Mesenchymal stem cell (in vitro differentiated cells and primary cell): ENCODE data around the gene XIRP2.

Experiments
- DNase-seq: peaks from one replicate; pipeline ENCODE4 v3.0.0-alpha.2; 2013
- H2AFZ ChIP-seq: one replicate; pipeline ENCODE4 v1.6.1; 2013; ENCODE audit warnings: low read depth, mild to moderate bottlenecking, control low read depth, inconsistent platforms, low read length, moderate library complexity
- H2AK5ac ChIP-seq: 2 replicates; pipeline ENCODE4 v1.6.1; 2013; ENCODE audit warnings: low read length, moderate library complexity, mild to moderate bottlenecking, inconsistent platforms; ENCODE audit not compliant: severe bottlenecking
- H2BK120ac ChIP-seq: one replicate; pipeline ENCODE4 v1.6.1; 2013; ENCODE audit warnings: low read depth, mild to moderate bottlenecking, inconsistent platforms, low read length, moderate library complexity
- H2BK12ac ChIP-seq, 2 experiments: one replicate each; pipeline ENCODE4 v1.6.1; 2013; ENCODE audit warnings: inconsistent platforms in 2 of 2, low read length in 2 of 2, mild to moderate bottlenecking in 2 of 2, moderate library complexity in 2 of 2, control low read depth in 1 of 2
- H2BK15ac ChIP-seq: one replicate; pipeline ENCODE4 v1.6.1; 2013; ENCODE audit warnings: mild to moderate bottlenecking, low read depth, inconsistent platforms; ENCODE audit not compliant: poor library complexity, severe bottlenecking
- H2BK5ac ChIP-seq: 2 replicates; pipeline ENCODE4 v1.6.1; 2013; ENCODE audit warnings: low read depth, mild to moderate bottlenecking, low read length, control low read depth, inconsistent platforms; ENCODE audit not compliant: poor library complexity, severe bottlenecking
- H3K14ac ChIP-seq, 2 experiments: one replicate each; pipeline ENCODE4 v1.6.1; 2013; ENCODE audit warnings: inconsistent platforms in 2 of 2, low read length in 2 of 2, control low read depth in 1 of 2, mild to moderate bottlenecking in 1 of 2, moderate library complexity in 1 of 2
- H3K18ac ChIP-seq, 2 experiments: one replicate each; pipeline ENCODE4 v1.6.1; 2013; ENCODE audit warnings: inconsistent platforms in 2 of 2, low read length in 2 of 2, control low read depth in 1 of 2, low read depth in 1 of 2, mild to moderate bottlenecking in 1 of 2
- H3K23ac ChIP-seq, 2 experiments: one replicate each; pipeline ENCODE4 v1.6.1; 2013; ENCODE audit warnings: inconsistent platforms in 2 of 2, low read length in 2 of 2, mild to moderate bottlenecking in 2 of 2, moderate library complexity in 2 of 2, control low read depth in 1 of 2
- H3K27ac ChIP-seq: 2 replicates; pipeline ENCODE4 v1.5.1; 2013; ENCODE audit warnings: mild to moderate bottlenecking, moderate library complexity, low read length, control low read depth, inconsistent platforms; ENCODE audit not compliant: poor library complexity, severe bottlenecking
- H3K27me3 ChIP-seq, 2 experiments: 2 replicates each; pipeline versions ENCODE4 v1.6.1 to v1.7.0; 2013; ENCODE audit warnings: low read length in 2 of 2, mild to moderate bottlenecking in 2 of 2, moderate library complexity in 2 of 2, control low read depth in 1 of 2, inconsistent platforms in 1 of 2; ENCODE audit not compliant: control insufficient read depth in 1 of 2, insufficient read depth in 1 of 2
- H3K36me3 ChIP-seq, 2 experiments: 2 replicates each; pipeline versions ENCODE4 v1.6.1 to v1.7.0; 2013; ENCODE audit warnings: low read length in 2 of 2, control low read depth in 1 of 2, inconsistent platforms in 1 of 2, low read depth in 1 of 2, mild to moderate bottlenecking in 1 of 2; ENCODE audit not compliant: insufficient read depth in 2 of 2, control insufficient read depth in 1 of 2
- H3K4ac ChIP-seq, 2 experiments: one replicate each; pipeline ENCODE4 v1.6.1; 2013; ENCODE audit warnings: inconsistent platforms in 2 of 2, low read length in 2 of 2, mild to moderate bottlenecking in 2 of 2, moderate library complexity in 2 of 2, control low read depth in 1 of 2, low read depth in 1 of 2
- H3K4me1 ChIP-seq: 2 replicates; pipeline ENCODE4 v1.6.1; 2013; ENCODE audit warnings: low read depth, low read length, control low read depth; ENCODE audit not compliant: control insufficient read depth, insufficient read depth
- H3K4me2 ChIP-seq: 2 replicates; pipeline ENCODE4 v1.6.1; 2013; ENCODE audit warnings: low read length, mild to moderate bottlenecking, inconsistent platforms; ENCODE audit not compliant: poor library complexity, severe bottlenecking
- H3K4me3 ChIP-seq, 2 experiments: 2 replicates each; pipeline versions ENCODE4 v1.5.1 to v1.7.0; 2013; ENCODE audit warnings: low read length in 2 of 2, mild to moderate bottlenecking in 2 of 2, control low read depth in 1 of 2, low read depth in 1 of 2; ENCODE audit not compliant: insufficient read depth in 1 of 2
- H3K79me1 ChIP-seq: replicated peaks from 2 replicates; pipeline ENCODE4 v1.6.1; 2013; ENCODE audit warnings: mild to moderate bottlenecking, control low read depth, low read length, inconsistent platforms; ENCODE audit not compliant: poor library complexity, severe bottlenecking
- H3K9ac ChIP-seq: 2 replicates; pipeline ENCODE4 v1.7.0; 2013; ENCODE audit warnings: mild to moderate bottlenecking, low read length, moderate library complexity
- H3K9me3 ChIP-seq: 2 replicates; pipeline ENCODE4 v1.7.0; 2013; ENCODE audit warnings: mild to moderate bottlenecking, low read length; ENCODE audit not compliant: control insufficient read depth
- H4K8ac ChIP-seq: one replicate; pipeline ENCODE4 v1.6.1; 2013; ENCODE audit warnings: inconsistent platforms, mild to moderate bottlenecking, low read length, moderate library complexity
- H4K91ac ChIP-seq: one replicate; pipeline ENCODE4 v1.6.1; 2013; ENCODE audit warnings: mild to moderate bottlenecking, low read length, inconsistent platforms
- WGBS: methylation state at CpG from one replicate; pipeline ENCODE4 v1.1.7; 2013; ENCODE audit warnings: mixed read lengths; 5-methylcytosine and 5-hydroxymethylcytosine counted together

Gene XIRP2

DNA sequence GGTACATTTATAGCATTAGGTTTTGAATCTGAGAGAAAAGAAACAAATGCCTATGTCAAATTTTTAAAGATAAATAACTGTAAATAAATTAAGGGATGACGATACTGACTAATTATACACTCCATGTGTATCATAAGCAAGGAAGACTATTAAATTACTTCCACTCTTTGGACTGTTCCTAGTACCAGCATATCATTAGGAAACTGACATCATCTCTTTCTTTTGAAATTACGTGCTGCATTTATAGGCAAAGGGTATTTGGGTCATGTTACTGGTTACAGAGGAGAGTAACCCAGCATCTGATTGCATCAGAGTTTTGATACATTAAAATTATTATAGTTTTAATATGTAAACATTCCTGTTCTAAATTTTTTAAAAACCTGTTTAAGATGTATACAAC lies 309.7 kb downstream of the XIRP2 start:
- Histone ChIP-seq H3K4me1 (peaks cover 1% of the 10 kb centered on the region), H3K4me2 (no peak overlapping the region), H3K27me3 (no peaks in the 10 kb centered on the region), H3K36me3 (no peaks in the 10 kb centered on the region), H4K8ac (no peak overlapping the region), H2AFZ (no peak overlapping the region), H3K14ac (no peak overlapping the region), H2BK15ac (no peak overlapping the region), H3K9ac (no peak overlapping the region), H2BK12ac (no peak overlapping the region), H2AK5ac (no peak overlapping the region), H3K23ac (no peak overlapping the region), H2BK5ac (no peak overlapping the region), H3K4ac (no peak overlapping the region), H3K4me3 (no peak overlapping the region), H2BK120ac (no peak overlapping the region), H4K91ac (no peak overlapping the region), H3K27ac (no peak overlapping the region), H3K9me3 (no peaks in the 10 kb centered on the region), H3K18ac (no peak overlapping the region), H3K79me1 (no peaks in the 10 kb centered on the region)
- no CpG with 5 or more reads among the region's 2 CpGs for WGBS
- no peak for DNase-seq

DNA sequence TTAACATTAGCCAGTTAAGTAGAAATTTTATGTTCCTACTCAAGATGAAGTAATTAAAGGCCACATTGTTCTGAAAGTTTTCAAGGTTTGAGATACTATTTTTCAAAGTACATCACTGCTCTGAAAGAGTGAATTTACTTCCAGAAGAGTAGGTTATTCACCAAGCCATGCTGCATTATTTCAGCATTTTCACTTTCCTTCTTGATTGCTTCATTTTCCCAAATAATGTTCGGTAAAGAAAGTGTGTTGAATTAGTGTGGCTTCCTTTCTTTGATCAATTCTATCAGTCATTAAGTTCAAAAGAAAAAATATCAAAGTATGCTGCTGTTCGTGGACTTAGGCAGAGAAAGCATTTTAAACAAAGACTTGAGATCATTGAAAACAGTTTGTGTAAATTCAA lies 310.3 kb downstream of the XIRP2 start:
- H3K4me1 ChIP-seq: peaks cover 1% of the 10 kb centered on the region
- no peak overlapping the region for H3K27ac ChIP-seq
- H3K9me3 ChIP-seq: no peaks in the 10 kb centered on the region

DNA sequence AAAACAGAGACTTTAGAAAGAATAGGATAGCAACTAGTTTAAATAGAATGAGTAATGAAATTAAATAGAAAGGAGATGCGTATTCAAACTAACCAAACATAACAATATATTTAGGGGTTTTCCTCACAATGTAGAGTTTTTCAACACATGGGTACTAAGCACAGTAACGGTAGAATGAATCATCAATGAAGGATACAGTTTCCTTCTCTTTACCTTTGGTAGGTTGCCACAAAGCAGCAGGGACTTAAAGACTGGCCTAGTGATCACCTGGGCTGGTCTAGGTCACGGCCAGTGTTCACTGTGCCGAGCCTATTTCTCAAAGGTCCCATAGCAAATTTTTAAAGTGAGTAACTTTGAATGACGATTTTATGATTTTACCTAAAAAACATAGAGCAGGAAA lies 311.7 kb downstream of the XIRP2 start:
- Histone ChIP-seq H3K36me3 (no peaks in the 10 kb centered on the region), H3K4me2 (no peak overlapping the region), H3K23ac (no peak overlapping the region), H3K4ac (no peak overlapping the region), H2BK12ac (no peak overlapping the region), H3K4me1 (peaks cover 1% of the 10 kb centered on the region), H3K4me3 (no peak overlapping the region), H2AFZ (no peak overlapping the region), H3K27ac (no peak overlapping the region), H2BK15ac (no peak overlapping the region), H2BK120ac (no peak overlapping the region), H2BK5ac (no peak overlapping the region), H3K27me3 (no peaks in the 10 kb centered on the region), H4K91ac (no peak overlapping the region), H3K18ac (no peak overlapping the region), H4K8ac (no peak overlapping the region), H2AK5ac (no peak overlapping the region), H3K9ac (no peak overlapping the region), H3K14ac (no peak overlapping the region), H3K79me1 (no peaks in the 10 kb centered on the region), H3K9me3 (no peaks in the 10 kb centered on the region)
- no peak for DNase-seq
- WGBS: 97% methylated on average over 4 of the region's 5 CpGs

More for the DNA sequence above, 310.3 kb downstream of the XIRP2 start:
- Histone ChIP-seq H4K91ac (no peak overlapping the region), H3K4ac (no peak overlapping the region), H2AFZ (no peak overlapping the region), H3K4me3 (no peak overlapping the region), H3K9ac (no peak overlapping the region), H2BK12ac (no peak overlapping the region), H3K36me3 (no peaks in the 10 kb centered on the region), H2BK5ac (no peak overlapping the region), H4K8ac (no peak overlapping the region), H2BK120ac (no peak overlapping the region), H2AK5ac (no peak overlapping the region), H3K79me1 (no peaks in the 10 kb centered on the region), H3K18ac (no peak overlapping the region), H3K4me2 (no peak overlapping the region), H3K14ac (no peak overlapping the region), H3K23ac (no peak overlapping the region), H2BK15ac (no peak overlapping the region), H3K27me3 (no peaks in the 10 kb centered on the region)
- WGBS: 90% methylated on average over 2 of the region's 2 CpGs
- no peak for DNase-seq

DNA sequence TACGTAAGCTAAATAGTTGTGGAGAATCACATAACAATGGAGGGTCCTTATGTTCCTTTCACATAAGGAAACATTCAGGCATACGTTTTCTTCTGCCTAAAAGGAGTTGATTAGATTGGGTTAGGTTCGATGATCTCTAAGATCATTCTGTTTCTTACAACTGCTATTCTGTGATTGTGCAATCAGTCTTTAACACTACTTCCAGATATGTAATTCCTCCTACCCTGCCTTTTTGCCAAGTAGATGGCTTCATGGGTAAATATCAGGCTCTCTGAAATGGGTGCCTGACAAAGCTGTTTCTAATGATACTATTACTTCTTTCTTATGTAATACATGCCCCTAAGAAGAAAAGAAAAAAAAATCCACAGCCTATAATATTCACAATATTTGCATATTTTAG lies 321.5 kb downstream of the XIRP2 start:
- Histone ChIP-seq H3K18ac (no peak overlapping the region), H2BK15ac (no peak overlapping the region), H3K23ac (no peak overlapping the region), H3K9me3 (no peaks in the 10 kb centered on the region), H3K79me1 (no peaks in the 10 kb centered on the region), H3K4me3 (no peak overlapping the region), H2AK5ac (no peak overlapping the region), H2AFZ (no peak overlapping the region), H4K8ac (no peak overlapping the region), H3K4ac (no peak overlapping the region), H3K4me2 (no peak overlapping the region), H3K4me1 (no peaks in the 10 kb centered on the region), H3K27ac (no peak overlapping the region), H4K91ac (no peak overlapping the region), H2BK5ac (no peak overlapping the region), H2BK120ac (no peak overlapping the region), H3K9ac (peak overlapping the region; percentile 22), H3K36me3 (no peaks in the 10 kb centered on the region), H3K14ac (no peak overlapping the region), H2BK12ac (no peak overlapping the region), H3K27me3 (no peaks in the 10 kb centered on the region)
- DNase-seq: no peak
- 89% methylated on average over 3 of the region's 3 CpGs for WGBS
